NB4 (cell line): Measurements from ENCODE around the gene HAND1.

Experiments used
- DNase-seq: peaks from one replicate; pipeline ENCODE4 v3.0.0; 2010; ENCODE audit warnings: low read depth
- H3K4me3 ChIP-seq: one replicate; pipeline ENCODE4 v1.5.1; 2011; ENCODE audit warnings: mild to moderate bottlenecking, low read depth, low read length, moderate library complexity
- CTCF ChIP-seq: IDR thresholded peaks from one replicate; pipeline ENCODE4 v1.5.1; 2012; ENCODE audit warnings: low read depth, low read length
- MAX ChIP-seq: IDR thresholded peaks from 2 replicates; pipeline ENCODE4 v1.6.1; 2011; ENCODE audit warnings: low read depth, low read length
- MYC ChIP-seq: IDR thresholded peaks from 2 replicates; pipeline ENCODE4 v1.6.1; 2011; ENCODE audit warnings: low read depth, low read length
- POLR2A ChIP-seq: IDR thresholded peaks from 2 replicates; pipeline ENCODE4 v1.6.1; 2011; ENCODE audit warnings: mild to moderate bottlenecking; ENCODE audit not compliant: insufficient read length; ENCODE audit errors: extremely low read depth

The HAND1 gene

GRCh38 chr5:154440540-154440939, 37.5 kb downstream of the HAND1 start:
- no peak for DNase-seq
- TF ChIP-seq POLR2A (no peak), MYC (no peak), CTCF (no peak)
- H3K4me3 ChIP-seq = no peak overlapping the region

GRCh38 chr5:154437281-154437965, 40.6 kb downstream of the HAND1 start:
- TF ChIP-seq CTCF (no peak), MAX (no peak), POLR2A (no peak), MYC (no peak)
- DNase-seq = no peak
- no peak overlapping the region for H3K4me3 ChIP-seq

GRCh38 chr5:154435226-154435625, 42.8 kb downstream of the HAND1 start:
- H3K4me3 ChIP-seq = no peak overlapping the region
- TF ChIP-seq CTCF = no peak
- no peak for TF ChIP-seq POLR2A
- no peak for TF ChIP-seq MAX
- TF ChIP-seq MYC = no peak
- DNase-seq = no peak

GRCh38 chr5:154430961-154431630, 46.9 kb downstream of the HAND1 start:
- no peak overlapping the region for H3K4me3 ChIP-seq
- no peak for DNase-seq
- TF ChIP-seq CTCF = no peak
- TF ChIP-seq POLR2A = no peak
- no peak for TF ChIP-seq MAX
- TF ChIP-seq MYC = no peak

- DNase-seq = no peak
- TF ChIP-seq MAX = no peak
- no peak for TF ChIP-seq CTCF
- TF ChIP-seq POLR2A = no peak
- no peak for TF ChIP-seq MYC
Observed at GRCh38 chr5:154430466-154430865, 47.6 kb downstream of the HAND1 start.

More at GRCh38 chr5:154430466-154430865, 47.6 kb downstream of the HAND1 start:
- H3K4me3 ChIP-seq = no peak overlapping the region
